SK-N-SH treated with all-trans-retinoic acid at 6 μM for 48 hours (cell line): Measurements from ENCODE around the gene PARD3.

ENCODE experiments used
- ATAC-seq: fragments of 200-7000 bp; cut with Tn5 transposase; 3 replicates; pipeline ENCODE4 v1.9.1; 2020; ENCODE audit warnings: mild to moderate bottlenecking, moderate library complexity
- ARNTL ChIP-seq: fragments of 450-650 bp; formaldehyde crosslinking; IDR thresholded peaks from 2 replicates; pipeline ENCODE4 v1.5.0; 2020; ENCODE audit warnings: low read depth, mild to moderate bottlenecking, moderate library complexity, borderline replicate concordance
- BACH2 ChIP-seq: fragments of 250-450 bp; sonication (Bioruptor Pico); IDR thresholded peaks from 2 replicates; pipeline ENCODE4 v1.9.0; 2021; ENCODE audit warnings: mild to moderate bottlenecking, borderline replicate concordance
- CREB5 ChIP-seq: fragments of 250-450 bp; sonication (Bioruptor Pico); IDR thresholded peaks from 2 replicates; pipeline ENCODE4 v1.5.1; 2020; ENCODE audit warnings: low read depth, mild to moderate bottlenecking, moderate library complexity
- CSRNP3 ChIP-seq: fragments of 250-450 bp; sonication (Bioruptor Pico); IDR thresholded peaks from 2 replicates; pipeline ENCODE4 v1.5.1; 2021; ENCODE audit warnings: mild to moderate bottlenecking, moderate library complexity
- ESRRG ChIP-seq: fragments of 250-450 bp; sonication (Bioruptor Pico); IDR thresholded peaks from 2 replicates; pipeline ENCODE4 v1.6.1; 2021; ENCODE audit warnings: mild to moderate bottlenecking
- GLIS3 ChIP-seq: fragments of 250-450 bp; sonication (Bioruptor Pico); IDR thresholded peaks from 2 replicates; pipeline ENCODE4 v1.5.0; 2020; ENCODE audit warnings: mild to moderate bottlenecking, moderate library complexity
- ISL1 ChIP-seq: fragments of 250-450 bp; sonication (Bioruptor Pico); IDR thresholded peaks from 2 replicates; pipeline ENCODE4 v2.1.2; 2022; ENCODE audit warnings: mild to moderate bottlenecking, moderate library complexity
- OSR1 ChIP-seq: fragments of 250-450 bp; sonication (Bioruptor Pico); IDR thresholded peaks from 2 replicates; pipeline ENCODE4 v1.8.0; 2022; ENCODE audit warnings: moderate library complexity, mild to moderate bottlenecking, inconsistent platforms
- PATZ1 ChIP-seq: fragments of 250-450 bp; sonication (Bioruptor Pico); IDR thresholded peaks from 2 replicates; pipeline ENCODE4 v1.8.0; 2020; ENCODE audit warnings: mild to moderate bottlenecking, moderate library complexity, borderline replicate concordance
- POU6F1 ChIP-seq: fragments of 250-450 bp; sonication (Bioruptor Pico); IDR thresholded peaks from 2 replicates; pipeline ENCODE4 v1.8.0; 2021; ENCODE audit warnings: low read depth, mild to moderate bottlenecking, moderate library complexity, borderline replicate concordance
- RARB ChIP-seq: fragments of 250-450 bp; sonication (Bioruptor Pico); IDR thresholded peaks from 2 replicates; pipeline ENCODE4 v1.8.0; 2021; ENCODE audit warnings: mild to moderate bottlenecking, moderate library complexity
- SNAI2 ChIP-seq: fragments of 250-450 bp; sonication (Bioruptor Pico); IDR thresholded peaks from 2 replicates; pipeline ENCODE4 v1.5.0; 2020; ENCODE audit warnings: mild to moderate bottlenecking, moderate library complexity
- TCF4 ChIP-seq: fragments of 250-450 bp; sonication (Bioruptor Pico); IDR thresholded peaks from 2 replicates; pipeline ENCODE4 v1.8.0; 2021; ENCODE audit warnings: mild to moderate bottlenecking, moderate library complexity, borderline replicate concordance
- TOX ChIP-seq: fragments of 250-450 bp; sonication (Bioruptor Pico); IDR thresholded peaks from 2 replicates; pipeline ENCODE4 v1.8.0; 2021; ENCODE audit warnings: mild to moderate bottlenecking, moderate library complexity, borderline replicate concordance
- TSHZ2 ChIP-seq: fragments of 250-450 bp; sonication (Bioruptor Pico); IDR thresholded peaks from 2 replicates; pipeline ENCODE4 v1.5.0; 2020; ENCODE audit warnings: mild to moderate bottlenecking, moderate library complexity
- ZC3H10 ChIP-seq: fragments of 250-450 bp; sonication (Bioruptor Pico); IDR thresholded peaks from 2 replicates; pipeline ENCODE4 v1.5.1; 2021; ENCODE audit warnings: mild to moderate bottlenecking, moderate library complexity
- ZFP3 ChIP-seq: fragments of 250-450 bp; sonication (Bioruptor Pico); IDR thresholded peaks from 2 replicates; pipeline ENCODE4 v1.5.0; 2020; ENCODE audit warnings: mild to moderate bottlenecking, moderate library complexity
- ZNF565 ChIP-seq: fragments of 450-650 bp; formaldehyde crosslinking; conservative IDR thresholded peaks from 2 replicates; pipeline ENCODE4 v1.5.0; 2020; ENCODE audit warnings: low read depth, mild to moderate bottlenecking, moderate library complexity
- ZNF70 ChIP-seq: fragments of 450-650 bp; formaldehyde crosslinking; IDR thresholded peaks from 2 replicates; pipeline ENCODE4 v1.5.0; 2020; ENCODE audit warnings: mild to moderate bottlenecking, moderate library complexity
- ZNF8 ChIP-seq: fragments of 450-650 bp; formaldehyde crosslinking; IDR thresholded peaks from 2 replicates; pipeline ENCODE4 v1.5.0; 2020; ENCODE audit warnings: mild to moderate bottlenecking, moderate library complexity

Gene PARD3

GRCh38 chr10:34340934-34341333, 474.2 kb downstream of the PARD3 start:
- ATAC-seq = no peak
- no peak for TF ChIP-seq ZNF8 (CRISPR knock-in tag)

GRCh38 chr10:34339816-34340553, 475.1 kb downstream of the PARD3 start:
- ATAC-seq = no peak
- no peak for TF ChIP-seq ZNF70 (CRISPR knock-in tag)
- TF ChIP-seq ISL1 = peak; percentile 38
- no peak for TF ChIP-seq BACH2 (CRISPR knock-in tag)
- TF ChIP-seq, all 23 proteins: peak for 1

- ATAC-seq = no peak
- TF ChIP-seq ESRRG (CRISPR knock-in tag) = no peak
- TF ChIP-seq TSHZ2 (CRISPR knock-in tag) = no peak
- TF ChIP-seq RARB (CRISPR knock-in tag) = no peak
- TF ChIP-seq ISL1 = no peak
- no peak for TF ChIP-seq ZNF8 (CRISPR knock-in tag)
- no peak for TF ChIP-seq ZFP3 (CRISPR knock-in tag)
- no peak for TF ChIP-seq ZNF565 (CRISPR knock-in tag)
- no peak for TF ChIP-seq TOX (CRISPR knock-in tag)
These were observed 477.2 kb downstream of the PARD3 start for GRCh38 chr10:34337917-34338316.

GRCh38 chr10:34335960-34336690, 479.0 kb downstream of the PARD3 start:
- TF ChIP-seq ESRRG (CRISPR knock-in tag) = no peak
- TF ChIP-seq ISL1 = no peak
- TF ChIP-seq TCF4 (CRISPR knock-in tag) = no peak
- TF ChIP-seq ZNF565 (CRISPR knock-in tag) = no peak
- no peak for TF ChIP-seq ARNTL (CRISPR knock-in tag)
- no peak for TF ChIP-seq ZC3H10
- no peak for TF ChIP-seq SNAI2
- no peak for TF ChIP-seq CREB5 (CRISPR knock-in tag)
- no peak for TF ChIP-seq ZFP3 (CRISPR knock-in tag)
- no peak for TF ChIP-seq CSRNP3 (CRISPR knock-in tag)
- no peak for TF ChIP-seq OSR1 (CRISPR knock-in tag)
- TF ChIP-seq PATZ1 = no peak
- TF ChIP-seq ZNF8 (CRISPR knock-in tag) = no peak
- no peak for TF ChIP-seq RARB (CRISPR knock-in tag)
- no peak for TF ChIP-seq POU6F1 (CRISPR knock-in tag)
- no peak for TF ChIP-seq TOX (CRISPR knock-in tag)
- no peak for TF ChIP-seq ZNF70 (CRISPR knock-in tag)
- no peak for TF ChIP-seq TSHZ2 (CRISPR knock-in tag)
- no peak for TF ChIP-seq GLIS3 (CRISPR knock-in tag)
- TF ChIP-seq, all 23 proteins: peak for 0
- ATAC-seq = no peak
